Esophagus muscularis mucosa (tissue), 4 donors: ENCODE data around the gene USP32. TPM values are rescaled to one million over a fixed set of nuclear protein-coding genes. Genes with fewer than 3 reads are reported as not detected.

ENCODE experiments used
- DNase-seq: peaks from one replicate; pipeline ENCODE4 v3.0.0-alpha.2; 2017; ENCODE audit errors: extremely low spot score
- H3K27ac ChIP-seq, 4 donors: fragments of 200-600 bp; sonication (generic); replicated peaks in 1 of 4; 1 replicate in 3 of 4; 2 replicates in 1 of 4; pipeline ENCODE4 v1.5.1; 2016 to 2019; ENCODE audit warnings: mild to moderate bottlenecking in 1 of 4
- H3K27me3 ChIP-seq, 4 donors: fragments of 200-600 bp; sonication (generic); one replicate each; pipeline versions ENCODE4 v1.5.1 to v1.6.0; 2016 to 2019
- H3K36me3 ChIP-seq, 4 donors: fragments of 200-600 bp; sonication (generic); one replicate each; pipeline ENCODE4 v1.5.1; 2016 to 2019
- H3K4me1 ChIP-seq, 4 donors: fragments of 200-600 bp; sonication (generic); one replicate each; pipeline ENCODE4 v1.5.1; 2016 to 2019
- H3K4me3 ChIP-seq, 4 donors: fragments of 200-600 bp; sonication (generic); 1 replicate in 2 of 4; 2 replicates in 2 of 4; pipeline ENCODE4 v1.5.1; 2016 to 2019; ENCODE audit warnings: mild to moderate bottlenecking in 4 of 4, moderate library complexity in 1 of 4
- H3K9me3 ChIP-seq, 4 donors: fragments of 200-600 bp; sonication (generic); 1 replicate in 3 of 4; 2 replicates in 1 of 4; pipeline ENCODE4 v1.5.1; 2016 to 2019
- CTCF ChIP-seq, 3 experiments: fragments of 200-600 bp in 2 of 3; fragments of 450-650 bp in 1 of 3; sonication (generic) in 2 of 3; IDR thresholded peaks; one replicate each; pipeline ENCODE4 v1.5.1; 2017 to 2019; ENCODE audit warnings: antibody characterized with exemption in 3 of 3, mild to moderate bottlenecking in 2 of 3, moderate library complexity in 1 of 3
- EP300 ChIP-seq: sonication (generic); formaldehyde crosslinking; IDR thresholded peaks from one replicate; pipeline ENCODE4 v1.6.1; 2017; ENCODE audit warnings: antibody characterized with exemption
- POLR2A ChIP-seq: fragments of 450-650 bp; IDR thresholded peaks from one replicate; pipeline ENCODE4 v1.6.1; 2017; ENCODE audit warnings: antibody characterized with exemption, moderate library complexity, mild to moderate bottlenecking, low read depth
- POLR2AphosphoS5 ChIP-seq, 2 donors: sonication (generic); formaldehyde crosslinking; IDR thresholded peaks; one replicate each; pipeline ENCODE4 v1.6.1; 2017; ENCODE audit warnings: antibody characterized with exemption in 2 of 2
- WGBS: methylation state at CpG from one replicate; pipeline ENCODE4 v1.1.5; 2018; 5-methylcytosine and 5-hydroxymethylcytosine counted together
- intact Hi-C: fragments of 100-400 bp; cut with DNase I; formaldehyde crosslinking; loops from one replicate; pipeline ENCODE4 v1.15.1; 2023
- small RNA-seq, 3 donors: library from RNA; depleted of rRNA; stranded (forward); fragments of <200 nt; gene quantifications; one replicate each; pipeline ENCODE3, GENCODE V24; 2016
- total RNA-seq, 4 donors: library from RNA; depleted of rRNA; stranded (reverse); fragments of >200 nt; gene quantifications; one replicate each; pipeline versions ENCODE4 v1.1.0 to v1.2.1, GENCODE V29; 2016

Gene USP32
- total RNA-seq, 4 donors from 2014 or later = 42.3 to 65.8 (median 47.9) TPM

GRCh38 chr17:60129164-60129563, 262.8 kb downstream of the USP32 start:
- no peak for DNase-seq
- WGBS = 96% methylated on average over 4 of the region's 4 CpGs
- TF ChIP-seq CTCF (IDR thresholded peaks at IDR 0.05) (no peak), POLR2AphosphoS5 (IDR thresholded peaks at IDR 0.05) (no peak), EP300 (no peak), POLR2A (no peak)

More at GRCh38 chr17:60129164-60129563, 262.8 kb downstream of the USP32 start:
- Histone ChIP-seq H3K27ac (no peak overlapping the region), H3K9me3 (no peaks in the 10 kb centered on the region), H3K27me3 (peaks cover 0 to 7% (median 0%) of the 10 kb centered on the region in 4 donors), H3K36me3 (peaks cover 0 to 12% (median 4%) of the 10 kb centered on the region in 4 donors), H3K4me3 (no peak overlapping the region), H3K4me1 (peaks cover 8 to 13% (median 9%) of the 10 kb centered on the region in 4 donors)
- intact Hi-C loops = no loop called here

Small RNA genes within 50 kb of the gene (small RNA-seq; reads per million reads assigned to genes)
- 22.5 to 68.9 (median 42.7) reads per million in 3 donors for gene SCARNA20

Other genes with a start within 250 kb of the USP32 start
- gene CA4, start 242.2 kb downstream of the USP32 start, total RNA-seq = 1 to 10 TPM; 2.1 to 8.3 (median 4.3) TPM
- not detected for gene CHCT1, start 30.4 kb upstream of the USP32 start, total RNA-seq
- gene APPBP2, start 134.1 kb upstream of the USP32 start, total RNA-seq = 10 to 100 TPM; 24.9 to 35.4 (median 27.9) TPM
- gene PPM1D, start 208.1 kb upstream of the USP32 start, total RNA-seq = 10 to 100 TPM in 3 of 4 donors, 1 to 10 TPM in 1; 7.9 to 18.9 (median 13.0) TPM